CD4-positive, alpha-beta T cell (primary cell): Measurements from ENCODE around the gene ADH7. TPM values are rescaled to one million over a fixed set of nuclear protein-coding genes. Genes with fewer than 3 reads are reported as not detected.
"Not testable (repeated sequence)": the region's sequence is repeated elsewhere in the genome, so short reads cannot be mapped to it uniquely, and the experiment has no call there.

ENCODE experiments used
- ATAC-seq: fragments of 200-7000 bp; cut with Tn5 transposase; one replicate; pipeline ENCODE4 v1.10.0; 2022; ENCODE audit warnings: mild to moderate bottlenecking; ENCODE audit not compliant: poor library complexity
- CTCF ChIA-PET: fragments of 350-600 bp; sonication (Branson Sonifier 250); formaldehyde crosslinking; loops from one replicate; lab custom pipeline; 2021; ENCODE audit warnings: antibody characterized with exemption, inconsistent platforms; lab: Charles Lee
- POLR2A ChIA-PET: fragments of 350-600 bp; sonication (Branson Sonifier 250); formaldehyde crosslinking; loops from one replicate; lab custom pipeline; 2021; ENCODE audit warnings: antibody characterized with exemption, inconsistent platforms; lab: Charles Lee
- DNase-seq, 14 experiments: peaks; one replicate each; pipeline ENCODE4 v3.0.0-alpha.2; 2013 to 2020; ENCODE audit warnings: mixed read lengths in 2 of 14
- H3K27ac ChIP-seq, 2 donors: one replicate each; pipeline versions ENCODE4 v1.5.1 to v1.7.0; 2013; ENCODE audit warnings: low read length in 2 of 2, low read depth in 1 of 2, mild to moderate bottlenecking in 1 of 2
- H3K27me3 ChIP-seq, 2 experiments: 1 replicate in 1 of 2; 2 replicates in 1 of 2; pipeline versions ENCODE4 v1.6.1 to v1.7.0; 2013; ENCODE audit warnings: low read length in 2 of 2, control low read depth in 1 of 2, mild to moderate bottlenecking in 1 of 2, moderate library complexity in 1 of 2; ENCODE audit not compliant: insufficient read depth in 2 of 2, control insufficient read depth in 1 of 2
- H3K36me3 ChIP-seq: one replicate; pipeline ENCODE4 v1.6.1; 2013; ENCODE audit warnings: low read length, control low read depth; ENCODE audit not compliant: insufficient read depth
- H3K4me1 ChIP-seq: one replicate; pipeline ENCODE4 v1.6.1; 2013; ENCODE audit warnings: low read length, control low read depth; ENCODE audit not compliant: insufficient read depth
- H3K4me3 ChIP-seq: one replicate; pipeline ENCODE4 v1.5.1; 2013; ENCODE audit warnings: mild to moderate bottlenecking, low read length, moderate library complexity
- H3K9me3 ChIP-seq, 2 experiments: 1 replicate in 1 of 2; 2 replicates in 1 of 2; pipeline versions ENCODE4 v1.6.1 to v1.7.0; 2013; ENCODE audit warnings: low read length in 2 of 2, mild to moderate bottlenecking in 2 of 2, control low read depth in 1 of 2, moderate library complexity in 1 of 2; ENCODE audit not compliant: control insufficient read depth in 1 of 2, insufficient read depth in 1 of 2
- H3K27ac Mint-ChIP-seq: one replicate; pipeline ENCODE4 v1.8.0; 2020; ENCODE audit warnings: mixed read lengths
- H3K27me3 Mint-ChIP-seq: one replicate; pipeline ENCODE4 v1.8.0; 2021; ENCODE audit warnings: mixed read lengths
- H3K36me3 Mint-ChIP-seq: one replicate; pipeline ENCODE4 v1.8.0; 2021; ENCODE audit warnings: low read depth, mixed read lengths
- H3K4me1 Mint-ChIP-seq: one replicate; pipeline ENCODE4 v1.8.0; 2021; ENCODE audit warnings: low read depth, mixed read lengths
- H3K4me3 Mint-ChIP-seq: one replicate; pipeline ENCODE4 v1.8.0; 2020; ENCODE audit warnings: mild to moderate bottlenecking, mixed read lengths
- H3K9me3 Mint-ChIP-seq: one replicate; pipeline ENCODE4 v1.8.0; 2020; ENCODE audit warnings: mixed read lengths
- intact Hi-C, 2 experiments: fragments of 100-400 bp; cut with DNase I in 1 of 2; cut with micrococcal nuclease in 1 of 2; formaldehyde crosslinking; loops; one replicate each; pipeline versions ENCODE4 v1.15.1 to v1.9.0; 2023 to 2025; cut with DNase I, micrococcal nuclease
- total RNA-seq, 174 experiments: library from RNA in 2 of 174; stranded (reverse) in 2 of 174; gene quantifications; one replicate each; pipeline ENCODE4 v1.2.3 and lab custom pipeline; 2021 to 2026
- TF ChIP-seq, protein P1 (sequence below): fragments of 200-600 bp; IDR thresholded peaks from one replicate; pipeline ENCODE4 v1.8.0; 2022; ENCODE audit warnings: antibody characterized with exemption, mild to moderate bottlenecking

The ADH7 gene
- total RNA-seq, 2 experiments from 2014 or later, result not detected

GRCh38 chr4:99417125-99417524 lies 18.0 kb downstream of the ADH7 start:
- ChIA-PET POLR2A (no interaction called here), CTCF (no interaction called here)
- H3K27me3 ChIP-seq, result no peaks in the 10 kb centered on the region
- peaks cover 9% of the 10 kb centered on the region for H3K27me3 Mint-ChIP-seq
- H3K36me3 Mint-ChIP-seq, result no peaks in the 10 kb centered on the region
- H3K36me3 ChIP-seq, result no peaks in the 10 kb centered on the region
- H3K27ac ChIP-seq, result no peak overlapping the region
- DNase-seq (no peak), ATAC-seq (no peak)
- no peaks in the 10 kb centered on the region for H3K4me1 Mint-ChIP-seq
- TF ChIP-seq, protein P1, sequence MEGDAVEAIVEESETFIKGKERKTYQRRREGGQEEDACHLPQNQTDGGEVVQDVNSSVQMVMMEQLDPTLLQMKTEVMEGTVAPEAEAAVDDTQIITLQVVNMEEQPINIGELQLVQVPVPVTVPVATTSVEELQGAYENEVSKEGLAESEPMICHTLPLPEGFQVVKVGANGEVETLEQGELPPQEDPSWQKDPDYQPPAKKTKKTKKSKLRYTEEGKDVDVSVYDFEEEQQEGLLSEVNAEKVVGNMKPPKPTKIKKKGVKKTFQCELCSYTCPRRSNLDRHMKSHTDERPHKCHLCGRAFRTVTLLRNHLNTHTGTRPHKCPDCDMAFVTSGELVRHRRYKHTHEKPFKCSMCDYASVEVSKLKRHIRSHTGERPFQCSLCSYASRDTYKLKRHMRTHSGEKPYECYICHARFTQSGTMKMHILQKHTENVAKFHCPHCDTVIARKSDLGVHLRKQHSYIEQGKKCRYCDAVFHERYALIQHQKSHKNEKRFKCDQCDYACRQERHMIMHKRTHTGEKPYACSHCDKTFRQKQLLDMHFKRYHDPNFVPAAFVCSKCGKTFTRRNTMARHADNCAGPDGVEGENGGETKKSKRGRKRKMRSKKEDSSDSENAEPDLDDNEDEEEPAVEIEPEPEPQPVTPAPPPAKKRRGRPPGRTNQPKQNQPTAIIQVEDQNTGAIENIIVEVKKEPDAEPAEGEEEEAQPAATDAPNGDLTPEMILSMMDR, result no peak
- no peak overlapping the region for H3K27ac Mint-ChIP-seq
- intact Hi-C loops, result no loop called here
- no peak overlapping the region for H3K4me3 ChIP-seq
- no peaks in the 10 kb centered on the region for H3K4me1 ChIP-seq
- no peak overlapping the region for H3K4me3 Mint-ChIP-seq
- H3K9me3 Mint-ChIP-seq, result no peaks in the 10 kb centered on the region
- no peaks in the 10 kb centered on the region for H3K9me3 ChIP-seq

DNA sequence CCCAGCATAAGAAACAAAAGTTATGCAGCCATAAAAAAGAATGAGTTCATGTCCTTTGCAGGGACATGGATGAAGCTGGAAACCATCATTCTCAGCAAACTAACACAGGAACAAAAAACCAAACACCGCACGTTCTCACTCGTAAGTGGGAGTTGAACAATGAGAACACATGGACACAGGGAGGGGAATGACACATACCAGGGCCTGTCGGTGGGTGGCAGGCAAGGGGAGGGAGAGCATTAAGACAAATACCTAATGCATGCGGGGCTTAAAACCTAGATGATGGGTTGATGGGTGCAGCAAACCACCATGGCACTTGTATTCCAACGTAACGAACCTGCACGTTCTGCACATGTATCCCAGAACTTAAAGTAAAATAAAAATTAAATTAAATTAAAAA lies 19.4 kb downstream of the ADH7 start:
- H3K9me3 ChIP-seq, H3K4me1 ChIP-seq, intact Hi-C loops, H3K4me3 Mint-ChIP-seq, DNase-seq, ATAC-seq, H3K9me3 Mint-ChIP-seq, H3K4me3 ChIP-seq, H3K27ac ChIP-seq, CTCF ChIA-PET, H3K36me3 Mint-ChIP-seq, POLR2A ChIA-PET, H3K27me3 ChIP-seq, H3K27me3 Mint-ChIP-seq, H3K4me1 Mint-ChIP-seq, H3K36me3 ChIP-seq, H3K27ac Mint-ChIP-seq: not testable (repeated sequence)

- H3K4me1 ChIP-seq, POLR2A ChIA-PET, DNase-seq, H3K27me3 ChIP-seq, H3K9me3 ChIP-seq, CTCF ChIA-PET, H3K4me3 Mint-ChIP-seq, H3K27ac Mint-ChIP-seq, H3K4me3 ChIP-seq, H3K9me3 Mint-ChIP-seq, H3K36me3 ChIP-seq, H3K36me3 Mint-ChIP-seq, intact Hi-C loops, H3K27me3 Mint-ChIP-seq, H3K27ac ChIP-seq, ATAC-seq, H3K4me1 Mint-ChIP-seq: not testable (repeated sequence)
These were observed 20.2 kb downstream of the ADH7 start for GRCh38 chr4:99414902-99415301.

DNA sequence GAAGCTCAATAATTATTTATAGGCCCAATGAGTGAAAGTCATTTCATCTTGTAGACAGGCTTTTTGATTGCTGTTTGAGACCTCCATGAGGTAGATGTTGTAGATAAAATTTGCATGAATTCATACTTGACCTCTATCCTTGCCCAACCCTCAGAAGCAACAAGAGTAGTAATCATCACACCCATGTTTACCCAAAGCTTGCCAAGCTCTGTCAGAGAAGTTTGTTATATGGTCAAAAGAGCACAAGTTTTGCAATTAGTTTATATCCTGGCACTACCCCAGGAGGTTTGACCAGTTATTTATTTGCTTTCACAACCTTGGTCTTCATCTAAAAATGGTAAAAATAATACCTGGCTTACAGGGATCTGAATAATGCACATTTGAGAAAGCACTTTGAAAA lies 20.7 kb downstream of the ADH7 start:
- no peak overlapping the region for H3K27ac Mint-ChIP-seq
- no peaks in the 10 kb centered on the region for H3K27me3 Mint-ChIP-seq
- no peaks in the 10 kb centered on the region for H3K9me3 Mint-ChIP-seq
- ATAC-seq (no peak), DNase-seq (no peak)
- POLR2A ChIA-PET, result no interaction called here
- no peak overlapping the region for H3K4me3 Mint-ChIP-seq
- Histone ChIP-seq H3K4me3 (no peak overlapping the region), H3K4me1 (no peaks in the 10 kb centered on the region), H3K27me3 (no peaks in the 10 kb centered on the region), H3K9me3 (no peaks in the 10 kb centered on the region), H3K36me3 (no peaks in the 10 kb centered on the region), H3K27ac (no peak overlapping the region)
- intact Hi-C loops, result no loop called here
- CTCF ChIA-PET, result no interaction called here
- TF ChIP-seq, protein P1, result no peak
- H3K4me1 Mint-ChIP-seq, result no peaks in the 10 kb centered on the region
- H3K36me3 Mint-ChIP-seq, result no peaks in the 10 kb centered on the region
